GM06990 (cell line): ENCODE results near the gene TMED6.
"Not testable (repeated sequence)": the region's sequence is repeated elsewhere in the genome, so short reads cannot be mapped to it uniquely, and the experiment has no call there.

Source experiments
- DNase-seq: peaks from one replicate; pipeline ENCODE4 v3.0.0-alpha.2; 2011; ENCODE audit not compliant: insufficient read length; ENCODE audit errors: extremely low read depth
- H3K27me3 ChIP-seq: replicated peaks from 2 replicates; pipeline ENCODE4 v1.6.0; 2011; ENCODE audit warnings: low read length; ENCODE audit not compliant: control insufficient read depth, insufficient read depth
- H3K36me3 ChIP-seq: 2 replicates; pipeline ENCODE4 v1.5.1; 2011; ENCODE audit warnings: low read length; ENCODE audit not compliant: control insufficient read depth, insufficient read depth
- H3K4me3 ChIP-seq: replicated peaks from 2 replicates; pipeline ENCODE4 v1.5.1; 2011; ENCODE audit warnings: low read depth, mild to moderate bottlenecking, control low read depth, low read length
- CTCF ChIP-seq: IDR thresholded peaks from 2 replicates; pipeline ENCODE4 v1.5.1; 2011; ENCODE audit warnings: low read length, control low read depth, mild to moderate bottlenecking, inconsistent platforms; ENCODE audit not compliant: insufficient read depth, poor library complexity, severe bottlenecking

Gene TMED6

GRCh38 chr16:69367980-69368379 lies 16.4 kb upstream of the TMED6 start:
- Histone ChIP-seq H3K36me3 (peaks cover 27% of the 10 kb centered on the region), H3K27me3 (no peaks in the 10 kb centered on the region), H3K4me3 (no peak overlapping the region)
- no peak for TF ChIP-seq CTCF
- DNase-seq = no peak

GRCh38 chr16:69366431-69366830 lies 14.8 kb upstream of the TMED6 start:
- DNase-seq = no peak
- TF ChIP-seq CTCF = no peak
- H3K27me3 ChIP-seq = no peaks in the 10 kb centered on the region
- H3K36me3 ChIP-seq = peaks cover 27% of the 10 kb centered on the region
- H3K4me3 ChIP-seq = no peak overlapping the region

- TF ChIP-seq CTCF = no peak
- peaks cover 27% of the 10 kb centered on the region for H3K36me3 ChIP-seq
Observed at GRCh38 chr16:69365901-69366300, 14.3 kb upstream of the TMED6 start.

GRCh38 chr16:69364088-69364487 lies 12.5 kb upstream of the TMED6 start:
- TF ChIP-seq CTCF = no peak
- Histone ChIP-seq H3K36me3 (peaks cover 20% of the 10 kb centered on the region), H3K27me3 (no peaks in the 10 kb centered on the region), H3K4me3 (no peak overlapping the region)
- no peak for DNase-seq

More at GRCh38 chr16:69365901-69366300, 14.3 kb upstream of the TMED6 start:
- Histone ChIP-seq H3K4me3 (no peak overlapping the region), H3K27me3 (no peaks in the 10 kb centered on the region)
- no peak for DNase-seq

GRCh38 chr16:69363281-69363717 lies 11.7 kb upstream of the TMED6 start:
- Histone ChIP-seq H3K36me3 (peaks cover 20% of the 10 kb centered on the region), H3K27me3 (no peaks in the 10 kb centered on the region), H3K4me3 (no peak overlapping the region)
- DNase-seq = no peak
- no peak for TF ChIP-seq CTCF

- not testable (repeated sequence) for H3K27me3 ChIP-seq, DNase-seq, H3K4me3 ChIP-seq, H3K36me3 ChIP-seq
Observed at GRCh38 chr16:69360070-69360469, 8.5 kb upstream of the TMED6 start.
